HG03175 (cell line): ENCODE data around the gene PAQR6.

Experiments used
- ATAC-seq: cut with Tn5 transposase; IDR thresholded peaks from one replicate; pipeline ENCODE4 v1.9.1; 2021; ENCODE audit warnings: mild to moderate bottlenecking, moderate library complexity; ENCODE audit not compliant: unreplicated experiment

The PAQR6 gene

GRCh38 chr1:156266051-156266450 is 18.2 kb upstream of the PAQR6 start:
- ATAC-seq = no peak

- no peak for ATAC-seq
These were observed 15.4 kb upstream of the PAQR6 start for GRCh38 chr1:156263288-156263655.

GRCh38 chr1:156262461-156263287 is 14.8 kb upstream of the PAQR6 start:
- no peak for ATAC-seq

- ATAC-seq = no peak
These were observed 13.0 kb upstream of the PAQR6 start for GRCh38 chr1:156260896-156261295.

GRCh38 chr1:156259805-156260204 is 11.9 kb upstream of the PAQR6 start:
- ATAC-seq = no peak

- ATAC-seq = no peak
These were observed 11.0 kb upstream of the PAQR6 start for GRCh38 chr1:156258859-156259258.

- no peak for ATAC-seq
These were observed 9.9 kb upstream of the PAQR6 start for GRCh38 chr1:156257711-156258110.

GRCh38 chr1:156253634-156254033 is 5.8 kb upstream of the PAQR6 start:
- no peak for ATAC-seq

- no peak for ATAC-seq
These were observed 3.7 kb upstream of the PAQR6 start for GRCh38 chr1:156251527-156251926.

GRCh38 chr1:156249593-156249992 is 1.7 kb upstream of the PAQR6 start:
- no peak for ATAC-seq

- no peak for ATAC-seq
These were observed 447 bp upstream of the PAQR6 start for GRCh38 chr1:156248323-156248683.

GRCh38 chr1:156246781-156247459 is 936 bp downstream of the PAQR6 start:
- no peak for ATAC-seq

GRCh38 chr1:156246241-156246780 is 1.5 kb downstream of the PAQR6 start:
- no peak for ATAC-seq

- no peak for ATAC-seq
These were observed 2.2 kb downstream of the PAQR6 start for GRCh38 chr1:156245451-156246232.

GRCh38 chr1:156244712-156245111 is 3.1 kb downstream of the PAQR6 start:
- ATAC-seq = no peak

- ATAC-seq = no peak
These were observed 3.7 kb downstream of the PAQR6 start for GRCh38 chr1:156244126-156244525.

GRCh38 chr1:156242738-156243137 is 5.1 kb downstream of the PAQR6 start:
- no peak for ATAC-seq

- ATAC-seq = no peak
These were observed 5.9 kb downstream of the PAQR6 start, which contains the start of gene BGLAP for GRCh38 chr1:156241926-156242325. Gene BGLAP (plus strand): TSS chr1:156242184. CDS start chr1:156242232, 48 bp downstream.

GRCh38 chr1:156241311-156241811 is 6.5 kb downstream of the PAQR6 start:
- no peak for ATAC-seq

- ATAC-seq = no peak
These were observed 9.6 kb downstream of the PAQR6 start for GRCh38 chr1:156238248-156238647.

GRCh38 chr1:156236164-156236563 is 11.7 kb downstream of the PAQR6 start:
- ATAC-seq = no peak
